ENCODE data around the gene MCUB. TPM values are rescaled to one million over a fixed set of nuclear protein-coding genes. Genes with fewer than 3 reads are reported as not detected.

The MCUB gene
- total and polyA plus RNA-seq, 9 of the 15 experiments (the other 6 are each of a cell fraction or from before 2014, with no cell fraction given): 1.4 to 21.5 (median 5.4) TPM

DNA sequence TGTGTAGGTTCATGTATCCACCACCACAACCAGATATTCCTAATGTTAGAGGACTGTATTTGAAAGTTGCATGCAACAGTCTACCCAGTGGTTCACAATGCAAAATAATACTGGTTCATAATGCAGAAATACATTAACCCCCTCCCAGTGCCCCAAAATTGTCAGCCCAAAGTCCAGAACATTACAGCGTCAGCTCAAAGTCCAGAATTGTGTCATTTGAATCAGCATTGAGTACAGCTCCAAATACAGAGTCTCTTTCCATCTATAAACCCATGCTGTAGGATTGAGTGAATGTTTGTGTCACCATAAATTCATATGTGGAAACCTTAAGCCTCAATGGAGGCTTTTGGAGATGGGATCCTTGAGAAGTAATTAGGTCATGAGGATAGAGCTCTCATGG, 54.0 kb downstream of the MCUB start:
- H3K9me1 ChIP-seq (ENCODE audit: control insufficient read depth, insufficient read depth, low read length): no peaks in the 10 kb centered on the region
- H3K4me1 ChIP-seq (replicated peaks in 1 of 2; ENCODE audit: control insufficient read depth in 2 of 2, insufficient read depth in 2 of 2, low read length in 2 of 2): no peaks in the 10 kb centered on the region
- ChIA-PET POLR2A (no interaction called here), CTCF (ENCODE audit: low intra/inter-chr PET ratio) (no interaction called here)
- FAIRE-seq (no peak), DNase-seq (ENCODE audit: extremely low read depth in 1 of 4, low spot score in 3 of 4) (no peak), ATAC-seq (no peak)
- BruUV-seq (replicated peaks): no TSS peak
- no peak overlapping the region for H3K9ac ChIP-seq (ENCODE audit: insufficient read depth in 1 of 2, low read depth in 2 of 2, low read length in 2 of 2)
- no peaks in the 10 kb centered on the region for H4K20me1 ChIP-seq (replicated peaks; ENCODE audit: control insufficient read depth, insufficient read depth, low read length)
- H3K27me3 ChIP-seq (ENCODE audit: control insufficient read depth in 2 of 2, insufficient read depth in 2 of 2, low read length in 2 of 2): peaks cover 0 to 5% of the 10 kb centered on the region in 2 experiments; a peak in 2 of 5 replicates
- no peak for TF ChIP-seq PHB (CRISPR knock-in tag; IDR thresholded peaks at IDR 0.05)
- TF ChIP-seq ARID2 (IDR thresholded peaks at IDR 0.05): no peak
- TF ChIP-seq SLC30A9 (CRISPR knock-in tag; IDR thresholded peaks at IDR 0.05): no peak
- no peak for TF ChIP-seq TEAD1 (CRISPR knock-in tag; IDR thresholded peaks at IDR 0.05)
- TF ChIP-seq, protein P1, sequence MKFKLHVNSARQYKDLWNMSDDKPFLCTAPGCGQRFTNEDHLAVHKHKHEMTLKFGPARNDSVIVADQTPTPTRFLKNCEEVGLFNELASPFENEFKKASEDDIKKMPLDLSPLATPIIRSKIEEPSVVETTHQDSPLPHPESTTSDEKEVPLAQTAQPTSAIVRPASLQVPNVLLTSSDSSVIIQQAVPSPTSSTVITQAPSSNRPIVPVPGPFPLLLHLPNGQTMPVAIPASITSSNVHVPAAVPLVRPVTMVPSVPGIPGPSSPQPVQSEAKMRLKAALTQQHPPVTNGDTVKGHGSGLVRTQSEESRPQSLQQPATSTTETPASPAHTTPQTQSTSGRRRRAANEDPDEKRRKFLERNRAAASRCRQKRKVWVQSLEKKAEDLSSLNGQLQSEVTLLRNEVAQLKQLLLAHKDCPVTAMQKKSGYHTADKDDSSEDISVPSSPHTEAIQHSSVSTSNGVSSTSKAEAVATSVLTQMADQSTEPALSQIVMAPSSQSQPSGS (CRISPR knock-in tag; IDR thresholded peaks at IDR 0.05): no peak
- no peak for TF ChIP-seq TAF1 (IDR thresholded peaks at IDR 0.05; ENCODE audit: control insufficient read depth, extremely low read depth, insufficient read depth, low read length, severe bottlenecking)
- TF ChIP-seq ASH1L (IDR thresholded peaks at IDR 0.05; ENCODE audit: borderline replicate concordance, low read depth, partially characterized antibody): no peak
- TF ChIP-seq, protein P2, sequence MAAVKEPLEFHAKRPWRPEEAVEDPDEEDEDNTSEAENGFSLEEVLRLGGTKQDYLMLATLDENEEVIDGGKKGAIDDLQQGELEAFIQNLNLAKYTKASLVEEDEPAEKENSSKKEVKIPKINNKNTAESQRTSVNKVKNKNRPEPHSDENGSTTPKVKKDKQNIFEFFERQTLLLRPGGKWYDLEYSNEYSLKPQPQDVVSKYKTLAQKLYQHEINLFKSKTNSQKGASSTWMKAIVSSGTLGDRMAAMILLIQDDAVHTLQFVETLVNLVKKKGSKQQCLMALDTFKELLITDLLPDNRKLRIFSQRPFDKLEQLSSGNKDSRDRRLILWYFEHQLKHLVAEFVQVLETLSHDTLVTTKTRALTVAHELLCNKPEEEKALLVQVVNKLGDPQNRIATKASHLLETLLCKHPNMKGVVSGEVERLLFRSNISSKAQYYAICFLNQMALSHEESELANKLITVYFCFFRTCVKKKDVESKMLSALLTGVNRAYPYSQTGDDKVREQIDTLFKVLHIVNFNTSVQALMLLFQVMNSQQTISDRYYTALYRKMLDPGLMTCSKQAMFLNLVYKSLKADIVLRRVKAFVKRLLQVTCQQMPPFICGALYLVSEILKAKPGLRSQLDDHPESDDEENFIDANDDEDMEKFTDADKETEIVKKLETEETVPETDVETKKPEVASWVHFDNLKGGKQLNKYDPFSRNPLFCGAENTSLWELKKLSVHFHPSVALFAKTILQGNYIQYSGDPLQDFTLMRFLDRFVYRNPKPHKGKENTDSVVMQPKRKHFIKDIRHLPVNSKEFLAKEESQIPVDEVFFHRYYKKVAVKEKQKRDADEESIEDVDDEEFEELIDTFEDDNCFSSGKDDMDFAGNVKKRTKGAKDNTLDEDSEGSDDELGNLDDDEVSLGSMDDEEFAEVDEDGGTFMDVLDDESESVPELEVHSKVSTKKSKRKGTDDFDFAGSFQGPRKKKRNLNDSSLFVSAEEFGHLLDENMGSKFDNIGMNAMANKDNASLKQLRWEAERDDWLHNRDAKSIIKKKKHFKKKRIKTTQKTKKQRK (IDR thresholded peaks at IDR 0.05; ENCODE audit: borderline replicate concordance, low read depth, low read length): no peak
- TF ChIP-seq, protein P3, sequence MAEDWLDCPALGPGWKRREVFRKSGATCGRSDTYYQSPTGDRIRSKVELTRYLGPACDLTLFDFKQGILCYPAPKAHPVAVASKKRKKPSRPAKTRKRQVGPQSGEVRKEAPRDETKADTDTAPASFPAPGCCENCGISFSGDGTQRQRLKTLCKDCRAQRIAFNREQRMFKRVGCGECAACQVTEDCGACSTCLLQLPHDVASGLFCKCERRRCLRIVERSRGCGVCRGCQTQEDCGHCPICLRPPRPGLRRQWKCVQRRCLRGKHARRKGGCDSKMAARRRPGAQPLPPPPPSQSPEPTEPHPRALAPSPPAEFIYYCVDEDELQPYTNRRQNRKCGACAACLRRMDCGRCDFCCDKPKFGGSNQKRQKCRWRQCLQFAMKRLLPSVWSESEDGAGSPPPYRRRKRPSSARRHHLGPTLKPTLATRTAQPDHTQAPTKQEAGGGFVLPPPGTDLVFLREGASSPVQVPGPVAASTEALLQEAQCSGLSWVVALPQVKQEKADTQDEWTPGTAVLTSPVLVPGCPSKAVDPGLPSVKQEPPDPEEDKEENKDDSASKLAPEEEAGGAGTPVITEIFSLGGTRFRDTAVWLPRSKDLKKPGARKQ (CRISPR knock-in tag; IDR thresholded peaks at IDR 0.05): no peak
- TF ChIP-seq NR3C1 (CRISPR knock-in tag; IDR thresholded peaks at IDR 0.05): no peak
- H3K79me2 ChIP-seq (ENCODE audit: control insufficient read depth, insufficient read depth, low read length): no peaks in the 10 kb centered on the region
- no peaks in the 10 kb centered on the region for H3K9me3 ChIP-seq (replicated peaks; ENCODE audit: control insufficient read depth, insufficient read depth, low read depth, low read length)
- intact Hi-C loops (cut with micrococcal nuclease) (no loop called here), in situ Hi-C loops (cut with MboI) (no loop called here)
- 16% methylated on average over 1 of the region's 1 CpG for WGBS (ENCODE audit: insufficient coverage, low coverage, missing lambda C conversion rate)
- no peak overlapping the region for H3K4me2 ChIP-seq (ENCODE audit: insufficient read depth, low read length)
- no peaks in the 10 kb centered on the region for H3K36me3 ChIP-seq (ENCODE audit: control insufficient read depth, insufficient read depth, low read length)
- H2AFZ ChIP-seq (ENCODE audit: low read depth, low read length): no peak overlapping the region
- no peak overlapping the region for H3K4me3 ChIP-seq
- H3K27ac ChIP-seq (ENCODE audit: extremely low read depth, low read depth, low read length): no peak overlapping the region
